Lung (tissue), 12 donors: ENCODE data around the gene WSCD2. TPM values are rescaled to one million over a fixed set of nuclear protein-coding genes. Genes with fewer than 3 reads are reported as not detected.

Experiments
- ATAC-seq: fragments of 200-7000 bp; cut with Tn5 transposase; one replicate; pipeline ENCODE4 v1.9.1; 2020; ENCODE audit warnings: moderate number of reproducible peaks; ENCODE audit not compliant: insufficient read depth, low FRiP score
- DNase-seq, 3 donors: peaks; one replicate each; pipeline ENCODE4 v3.0.0-alpha.2; 2013 to 2017
- H3K27ac ChIP-seq, 2 donors: one replicate each; pipeline ENCODE4 v1.5.1; 2013; ENCODE audit warnings: mild to moderate bottlenecking in 2 of 2, moderate library complexity in 2 of 2, control low read depth in 1 of 2, inconsistent platforms in 1 of 2, low read depth in 1 of 2, low read length in 1 of 2
- H3K27me3 ChIP-seq, 3 donors: one replicate each; pipeline ENCODE4 v1.5.1; 2013; ENCODE audit warnings: low read length in 2 of 3; ENCODE audit not compliant: control insufficient read depth in 3 of 3, insufficient read depth in 3 of 3
- H3K36me3 ChIP-seq, 4 donors: one replicate each; pipeline ENCODE4 v1.5.1; 2013; ENCODE audit warnings: low read length in 4 of 4, mild to moderate bottlenecking in 1 of 4, moderate library complexity in 1 of 4; ENCODE audit not compliant: control insufficient read depth in 4 of 4, insufficient read depth in 4 of 4
- H3K4me1 ChIP-seq, 5 donors: one replicate each; pipeline ENCODE4 v1.5.1; 2013; ENCODE audit warnings: low read length in 5 of 5, mild to moderate bottlenecking in 2 of 5, moderate library complexity in 1 of 5; ENCODE audit not compliant: control insufficient read depth in 5 of 5, insufficient read depth in 5 of 5
- H3K4me3 ChIP-seq: one replicate; pipeline ENCODE4 v1.5.1; 2013; ENCODE audit warnings: mild to moderate bottlenecking, control low read depth, moderate library complexity
- H3K9ac ChIP-seq, 2 donors: one replicate each; pipeline ENCODE4 v1.5.1; 2013; ENCODE audit warnings: low read length in 2 of 2, control low read depth in 1 of 2; ENCODE audit not compliant: insufficient read depth in 1 of 2
- H3K9me3 ChIP-seq, 4 donors: one replicate each; pipeline ENCODE4 v1.5.1; 2013; ENCODE audit warnings: low read length in 3 of 4, mild to moderate bottlenecking in 1 of 4, moderate library complexity in 1 of 4; ENCODE audit not compliant: control insufficient read depth in 4 of 4, insufficient read depth in 3 of 4
- CTCF ChIP-seq: IDR thresholded peaks from 2 replicates; pipeline ENCODE4 v1.5.1; 2012; ENCODE audit warnings: mild to moderate bottlenecking; ENCODE audit errors: control extremely low read depth, extremely low read depth
- WGBS, 2 donors: extraction: QIAGEN DNeasy Blood & Tissue Kit; methylation state at CpG; one replicate each; pipeline ENCODE4 v1.1.7; 2013; 5-methylcytosine and 5-hydroxymethylcytosine counted together
- polyA plus RNA-seq, 2 donors: library from polyadenylated mRNA; stranded (reverse); fragments of 200-250 nt; gene quantifications; one replicate each; pipeline ENCODE4 v1.2.1, GENCODE V29; 2013
- total RNA-seq, 2 donors: library from RNA; depleted of rRNA in 1 of 2; stranded (reverse); fragments of >200 nt in 1 of 2; gene quantifications; one replicate each; pipeline ENCODE4 v1.2.1, GENCODE V29; 2014 to 2021
- donor health status: control.
- donor health status: control.
- donor health status: Bipolar disorder and iron deficiency.
- donor health status: healthy.
- donor health status: DM: yes; HTN: yes; CAD: no.

Gene WSCD2
- total and polyA plus RNA-seq, 4 donors = 0.02 to 1.8 (median 0.40) TPM

DNA sequence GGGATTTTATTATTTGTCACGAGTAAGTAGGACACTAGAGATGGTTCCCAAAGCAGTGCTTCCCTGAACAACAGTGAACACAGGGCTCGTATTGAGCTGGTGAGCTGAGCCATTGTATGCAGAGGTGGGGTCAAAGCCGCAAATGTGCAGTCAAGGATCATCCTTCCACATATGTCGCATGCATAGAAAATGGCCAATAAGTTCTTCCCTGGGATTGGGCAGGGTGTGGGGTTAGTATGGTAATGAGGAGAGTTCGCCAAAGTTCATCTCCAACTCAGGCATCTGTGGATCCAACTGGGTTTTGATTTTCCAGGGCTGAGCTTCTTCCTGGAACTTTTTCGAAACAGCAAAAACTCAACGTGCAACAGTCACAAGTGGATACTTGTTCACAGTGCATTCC, 123.4 kb downstream of the WSCD2 start:
- no peak overlapping the region for H3K27ac ChIP-seq
- peaks cover 0 to 3% (median 0%) of the 10 kb centered on the region in 3 donors for H3K27me3 ChIP-seq
- ATAC-seq = no peak
- H3K36me3 ChIP-seq = no peaks in the 10 kb centered on the region
- H3K9me3 ChIP-seq = peaks cover 0 to 2% (median 0%) of the 10 kb centered on the region in 4 donors
- no peak for DNase-seq
- no peak overlapping the region for H3K4me3 ChIP-seq
- H3K9ac ChIP-seq = no peak overlapping the region
- WGBS, 2 donors = 86 to 88% methylated on average over 7 of the region's 7 CpGs
- no peaks in the 10 kb centered on the region for H3K4me1 ChIP-seq
- TF ChIP-seq CTCF = no peak

DNA sequence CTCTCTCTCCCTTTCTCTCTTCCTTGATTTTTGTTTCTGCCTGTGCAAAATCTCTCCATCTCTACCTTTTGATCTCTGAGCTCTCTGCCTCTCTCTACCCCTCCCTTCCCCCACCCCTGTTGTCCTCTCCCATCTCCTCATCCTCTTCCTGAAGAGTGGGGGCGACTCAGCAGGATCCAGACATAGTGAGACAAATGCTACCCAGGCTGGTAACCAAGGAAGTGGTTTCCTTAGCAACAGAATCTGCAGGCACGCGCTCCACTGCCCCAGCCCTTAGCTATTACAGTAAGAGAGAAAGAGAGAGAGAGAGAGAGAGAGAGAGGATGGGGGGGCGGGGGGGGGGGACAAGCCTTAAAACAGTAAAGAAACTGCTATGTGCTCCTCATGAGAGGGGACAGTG, 124.5 kb downstream of the WSCD2 start:
- ATAC-seq (no peak), DNase-seq (peak in 2 of 3 donors; percentile 23 to 34)
- Histone ChIP-seq H3K4me3 (no peak overlapping the region), H3K9ac (no peak overlapping the region), H3K36me3 (no peaks in the 10 kb centered on the region), H3K4me1 (no peaks in the 10 kb centered on the region), H3K9me3 (no peaks in the 10 kb centered on the region), H3K27me3 (peaks cover 0 to 3% (median 0%) of the 10 kb centered on the region in 3 donors), H3K27ac (no peak overlapping the region)
- TF ChIP-seq CTCF = no peak
- 1 to 2% methylated on average over 3 of the region's 4 CpGs for WGBS, 2 donors

DNA sequence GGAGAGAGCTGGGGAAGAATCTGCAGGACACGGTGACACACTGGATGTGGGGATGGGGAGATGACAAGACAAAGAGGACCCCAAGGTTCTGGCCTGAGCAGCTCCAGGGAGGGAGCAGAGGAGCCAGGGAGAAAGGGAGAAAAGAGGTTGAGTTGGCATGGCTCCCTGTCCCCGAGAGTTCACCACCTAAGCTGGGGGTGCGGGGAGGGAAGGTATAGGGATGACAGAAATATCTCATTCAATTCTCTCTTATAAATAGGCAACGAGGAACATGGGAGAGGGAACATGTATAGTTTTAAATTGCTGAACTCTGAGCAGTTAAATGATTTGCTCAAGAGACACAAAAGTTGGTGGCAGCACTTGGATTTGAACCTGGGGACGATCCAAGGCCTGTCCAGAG, 124.9 kb downstream of the WSCD2 start:
- TF ChIP-seq CTCF = no peak
- Histone ChIP-seq H3K4me1 (no peaks in the 10 kb centered on the region), H3K27me3 (peaks cover 0 to 3% (median 0%) of the 10 kb centered on the region in 3 donors), H3K4me3 (no peak overlapping the region), H3K27ac (no peak overlapping the region), H3K9me3 (no peaks in the 10 kb centered on the region), H3K9ac (no peak overlapping the region), H3K36me3 (no peaks in the 10 kb centered on the region)
- ATAC-seq = no peak
- DNase-seq = no peak
- 57 to 62% methylated on average over 5 of the region's 5 CpGs for WGBS, 2 donors
